GM12801 (cell line): ENCODE measurements around the gene RAD51D.

Experiments used
- TF ChIP-seq, protein P1 (sequence below): IDR thresholded peaks from one replicate; pipeline ENCODE4 v1.5.1; 2011; ENCODE audit warnings: control low read depth; ENCODE audit not compliant: insufficient read length; ENCODE audit errors: extremely low read depth

RAD51D gene

DNA sequence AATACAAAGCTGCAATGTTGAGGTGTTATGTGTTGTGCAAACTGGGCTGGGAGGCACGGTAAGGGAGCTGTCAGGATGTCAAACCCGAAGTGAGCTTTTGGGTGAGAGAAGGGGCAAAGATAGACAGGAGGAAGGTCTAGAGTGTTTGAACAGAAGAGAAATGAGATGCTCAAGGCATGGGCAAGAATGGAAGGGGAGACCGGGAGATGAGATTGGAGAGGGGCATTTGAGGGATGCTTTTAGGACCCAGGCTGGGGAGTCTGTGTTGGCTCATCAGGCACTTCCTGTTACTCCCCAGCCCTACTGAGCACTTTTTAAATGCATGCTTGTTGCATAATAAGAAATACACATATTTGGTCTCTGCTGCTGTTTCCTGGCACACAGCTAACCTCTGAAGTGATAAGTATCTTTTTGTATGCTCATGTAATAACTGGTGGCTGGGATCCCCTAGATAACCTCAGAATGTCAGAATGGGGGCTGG is 41.7 kb upstream of the RAD51D start:
- TF ChIP-seq, protein P1, sequence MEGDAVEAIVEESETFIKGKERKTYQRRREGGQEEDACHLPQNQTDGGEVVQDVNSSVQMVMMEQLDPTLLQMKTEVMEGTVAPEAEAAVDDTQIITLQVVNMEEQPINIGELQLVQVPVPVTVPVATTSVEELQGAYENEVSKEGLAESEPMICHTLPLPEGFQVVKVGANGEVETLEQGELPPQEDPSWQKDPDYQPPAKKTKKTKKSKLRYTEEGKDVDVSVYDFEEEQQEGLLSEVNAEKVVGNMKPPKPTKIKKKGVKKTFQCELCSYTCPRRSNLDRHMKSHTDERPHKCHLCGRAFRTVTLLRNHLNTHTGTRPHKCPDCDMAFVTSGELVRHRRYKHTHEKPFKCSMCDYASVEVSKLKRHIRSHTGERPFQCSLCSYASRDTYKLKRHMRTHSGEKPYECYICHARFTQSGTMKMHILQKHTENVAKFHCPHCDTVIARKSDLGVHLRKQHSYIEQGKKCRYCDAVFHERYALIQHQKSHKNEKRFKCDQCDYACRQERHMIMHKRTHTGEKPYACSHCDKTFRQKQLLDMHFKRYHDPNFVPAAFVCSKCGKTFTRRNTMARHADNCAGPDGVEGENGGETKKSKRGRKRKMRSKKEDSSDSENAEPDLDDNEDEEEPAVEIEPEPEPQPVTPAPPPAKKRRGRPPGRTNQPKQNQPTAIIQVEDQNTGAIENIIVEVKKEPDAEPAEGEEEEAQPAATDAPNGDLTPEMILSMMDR = no peak

DNA sequence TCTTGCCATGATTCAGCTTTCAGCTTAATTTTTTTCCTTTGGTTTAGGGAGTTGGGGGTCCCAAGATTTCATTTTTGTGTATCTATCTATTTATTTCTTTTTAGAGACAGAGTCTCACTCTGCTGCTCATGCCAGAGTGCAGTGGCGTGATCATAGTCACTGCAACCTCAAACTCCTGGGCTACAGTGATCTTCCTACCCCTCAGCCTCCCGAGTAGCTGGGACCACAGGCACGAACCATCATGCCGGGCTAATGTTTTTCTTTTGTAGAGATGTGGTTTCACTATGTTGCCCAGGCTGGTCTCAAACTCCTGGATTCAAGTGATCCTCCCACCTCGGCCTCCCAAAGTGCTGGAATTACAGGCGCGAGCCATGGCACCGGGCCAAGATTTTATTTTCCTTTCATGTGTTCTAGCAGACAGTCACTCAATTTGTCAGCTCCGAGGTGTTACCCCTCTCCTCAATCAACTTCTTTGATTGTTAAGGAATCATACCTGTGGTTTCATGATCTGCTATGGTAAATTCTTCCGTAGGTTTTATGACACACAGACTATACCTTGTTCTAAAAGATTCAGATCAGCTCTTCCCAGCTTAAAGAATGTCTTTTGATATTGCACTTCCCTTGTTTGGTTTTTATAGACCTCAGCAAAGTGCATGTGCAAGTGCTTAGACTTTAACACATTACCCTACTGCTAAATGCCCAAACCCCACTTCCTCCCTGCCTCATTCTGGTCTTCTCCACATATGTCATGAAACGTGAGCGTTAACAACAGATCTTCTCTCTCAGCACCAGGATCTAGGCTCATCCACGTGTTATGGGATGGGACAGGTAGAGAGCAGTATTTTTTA is 40.9 kb upstream of the RAD51D start:
- TF ChIP-seq, protein P1 = no peak

DNA sequence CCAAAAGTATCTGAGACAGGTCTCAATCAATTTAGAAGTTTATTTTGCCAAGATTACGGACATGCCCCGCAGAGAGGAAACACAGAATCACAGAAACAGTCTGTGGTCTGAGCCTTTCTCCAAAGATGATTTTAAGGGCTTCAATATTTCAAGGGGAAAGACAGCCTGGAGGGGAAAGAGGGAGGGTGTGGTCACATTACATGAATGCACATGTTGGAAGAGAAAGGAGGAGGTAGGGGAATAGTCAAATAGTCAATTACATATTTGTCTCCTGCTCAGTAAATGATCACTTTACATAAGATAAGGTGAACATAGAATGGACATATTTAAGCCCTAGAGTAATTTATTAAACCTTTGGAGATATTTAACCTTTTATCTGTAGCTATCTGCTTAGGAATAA is 40.3 kb upstream of the RAD51D start:
- TF ChIP-seq, protein P1 = no peak

DNA sequence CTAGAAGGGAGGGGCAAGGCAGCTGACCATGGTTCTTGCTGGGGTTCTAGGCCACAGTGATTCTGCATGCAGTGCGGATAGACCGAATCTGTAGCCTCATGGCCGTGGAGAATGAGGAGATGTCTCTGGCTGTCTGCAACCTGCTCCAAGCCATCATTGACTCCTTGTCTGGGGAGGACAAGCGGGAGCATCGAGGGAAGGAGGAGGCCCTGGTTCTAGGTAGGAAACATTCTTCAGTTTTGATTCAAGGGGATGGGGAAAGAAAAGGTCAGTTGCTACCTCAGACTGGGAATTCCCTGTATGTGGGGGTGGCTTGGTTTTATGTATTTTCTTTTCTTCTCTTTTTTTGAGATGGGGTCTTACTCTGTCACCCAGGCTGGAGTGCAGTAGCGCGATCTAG is 35.6 kb upstream of the RAD51D start:
- TF ChIP-seq, protein P1 = no peak

DNA sequence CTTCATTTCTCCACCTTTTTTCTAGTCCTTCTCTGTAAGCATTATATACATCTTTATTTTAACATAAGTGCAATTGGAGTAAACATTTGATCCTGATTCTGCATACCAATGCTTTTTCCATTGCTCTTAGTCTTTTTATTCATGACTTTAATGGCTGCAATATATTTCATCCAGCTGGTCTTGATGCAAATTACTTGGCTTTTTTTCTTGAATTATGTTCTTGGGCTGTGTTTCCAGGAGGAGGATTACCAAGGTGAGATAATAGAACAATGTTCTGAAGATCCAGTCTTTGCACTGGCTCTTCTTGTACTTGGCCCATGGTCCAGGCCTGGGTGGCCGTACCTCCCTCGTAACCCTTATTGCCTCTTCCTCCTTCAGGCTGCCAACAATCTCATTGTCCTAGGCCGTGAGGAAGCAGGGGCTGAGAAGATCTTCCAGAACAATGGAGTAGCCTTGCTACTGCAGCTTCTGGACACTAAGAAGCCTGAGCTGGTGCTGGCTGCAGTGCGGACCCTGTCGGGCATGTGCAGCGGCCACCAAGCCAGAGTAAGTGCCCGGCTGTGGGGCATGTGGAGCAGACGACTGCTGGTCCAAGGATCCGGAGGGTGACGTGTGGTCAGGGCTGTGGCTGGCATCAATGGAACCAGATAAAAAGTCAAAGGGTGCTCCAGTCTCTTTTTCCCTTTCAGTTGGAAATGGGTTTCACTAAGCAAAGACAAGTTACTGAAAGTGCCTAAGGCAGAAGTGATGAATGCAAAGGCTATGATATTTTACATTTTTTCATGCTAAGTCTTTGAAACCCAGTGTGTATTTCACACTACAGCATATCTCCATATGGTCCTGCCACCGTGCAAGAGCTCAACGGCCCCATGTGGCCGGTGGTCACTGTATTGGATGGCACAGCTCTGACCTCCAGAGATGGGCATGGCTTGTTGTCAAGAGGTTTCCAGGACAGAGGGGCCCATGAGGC is 34.8 kb upstream of the RAD51D start:
- TF ChIP-seq, protein P1 = no peak

DNA sequence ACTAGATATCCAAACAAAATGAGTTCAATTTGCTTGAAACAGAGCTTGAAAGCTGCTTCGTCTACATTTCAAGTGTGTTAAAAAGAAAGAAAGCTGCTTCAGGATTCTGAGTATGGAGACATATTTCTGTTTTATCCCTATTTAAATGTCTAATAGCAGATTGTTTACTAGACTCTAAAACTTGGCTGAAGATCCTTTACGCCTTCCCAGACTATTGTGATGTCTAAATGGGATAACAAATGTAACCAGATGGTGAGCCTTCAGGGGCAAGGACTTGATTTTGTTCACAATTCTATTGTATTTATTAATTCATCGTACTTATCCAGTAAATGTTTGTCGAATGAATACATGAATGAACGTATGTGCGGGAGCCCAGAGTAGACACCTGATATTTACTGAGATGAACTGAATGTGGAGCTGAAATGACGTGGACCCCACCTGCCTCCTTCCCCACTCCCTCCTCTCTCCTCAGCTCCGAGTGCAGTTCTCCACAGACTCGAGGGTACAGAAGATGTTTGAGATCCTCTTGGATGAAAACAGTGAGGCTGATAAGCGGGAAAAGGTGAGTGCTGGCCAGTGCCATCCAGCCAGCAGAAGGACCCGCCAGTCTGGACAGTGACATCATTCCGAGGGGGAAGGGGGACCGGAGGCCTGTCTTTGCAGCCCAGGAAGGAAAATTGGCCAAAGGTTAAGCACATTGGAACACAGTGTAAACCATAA is 32.9 kb upstream of the RAD51D start:
- TF ChIP-seq, protein P1 = no peak
